Astrocyte (in vitro differentiated cells and primary cell): ENCODE data around the gene FN3K. TPM values are rescaled to one million over a fixed set of nuclear protein-coding genes. Genes with fewer than 3 reads are reported as not detected.
"Not testable (repeated sequence)": the region's sequence is repeated elsewhere in the genome, so short reads cannot be mapped to it uniquely, and the experiment has no call there.

Experiments
- DNase-seq: peaks from one replicate; pipeline ENCODE4 v3.0.0-alpha.2; 2010; ENCODE audit warnings: low read depth
- FAIRE-seq: peaks from 2 replicates; lab custom pipeline; 2011; peaks lifted over from hg19 to GRCh38; lab: Jason Lieb, UNC
- H2AFZ ChIP-seq: 2 replicates; pipeline ENCODE4 v1.6.0; 2012; ENCODE audit warnings: low read depth, low read length, inconsistent platforms
- H3K27ac ChIP-seq: 2 replicates; pipeline ENCODE4 v1.5.1; 2011; ENCODE audit warnings: low read depth, low read length, inconsistent platforms
- H3K27me3 ChIP-seq: 2 replicates; pipeline ENCODE4 v1.6.0; 2011; ENCODE audit warnings: low read length, inconsistent platforms; ENCODE audit not compliant: insufficient read depth
- H3K36me3 ChIP-seq: 2 replicates; pipeline ENCODE4 v1.5.1; 2011; ENCODE audit warnings: low read length, inconsistent platforms; ENCODE audit not compliant: insufficient read depth
- H3K4me1 ChIP-seq: 2 replicates; pipeline ENCODE4 v1.5.1; 2011; ENCODE audit warnings: low read length, inconsistent platforms; ENCODE audit not compliant: insufficient read depth
- H3K4me2 ChIP-seq: 2 replicates; pipeline ENCODE4 v1.6.0; 2012; ENCODE audit warnings: low read length, inconsistent platforms
- H3K4me3 ChIP-seq: 2 replicates; pipeline ENCODE4 v1.5.1; 2011; ENCODE audit warnings: low read depth, mild to moderate bottlenecking, low read length, inconsistent platforms; ENCODE audit not compliant: insufficient read depth
- H3K79me2 ChIP-seq: 2 replicates; pipeline ENCODE4 v1.6.0; 2012; ENCODE audit warnings: mild to moderate bottlenecking, low read length, inconsistent platforms; ENCODE audit not compliant: insufficient read depth
- H3K9ac ChIP-seq: 2 replicates; pipeline ENCODE4 v1.6.0; 2012; ENCODE audit warnings: mild to moderate bottlenecking, low read length, inconsistent platforms
- H3K9me3 ChIP-seq: 2 replicates; pipeline ENCODE4 v1.5.1; 2012; ENCODE audit warnings: low read depth, mild to moderate bottlenecking, low read length, inconsistent platforms; ENCODE audit not compliant: insufficient read depth
- H4K20me1 ChIP-seq: 2 replicates; pipeline ENCODE4 v1.6.0; 2012; ENCODE audit warnings: low read length, inconsistent platforms; ENCODE audit not compliant: insufficient read depth
- H3K27ac Mint-ChIP-seq: one replicate; pipeline ENCODE4 v1.8.0; 2021; ENCODE audit warnings: mild to moderate bottlenecking, mixed read lengths; ENCODE audit not compliant: unreplicated experiment
- H3K27me3 Mint-ChIP-seq: one replicate; pipeline ENCODE4 v1.8.0; 2021; ENCODE audit warnings: low read depth, mixed read lengths; ENCODE audit not compliant: unreplicated experiment
- H3K36me3 Mint-ChIP-seq: one replicate; pipeline ENCODE4 v1.8.0; 2021; ENCODE audit warnings: low read depth, mixed read lengths; ENCODE audit not compliant: unreplicated experiment
- H3K4me1 Mint-ChIP-seq: one replicate; pipeline ENCODE4 v1.8.0; 2021; ENCODE audit warnings: low read depth, mixed read lengths; ENCODE audit not compliant: unreplicated experiment
- H3K4me3 Mint-ChIP-seq: one replicate; pipeline ENCODE4 v1.8.0; 2021; ENCODE audit warnings: mild to moderate bottlenecking, moderate library complexity, mixed read lengths; ENCODE audit not compliant: unreplicated experiment
- H3K9me3 Mint-ChIP-seq: one replicate; pipeline ENCODE4 v1.8.0; 2021; ENCODE audit warnings: mild to moderate bottlenecking, mixed read lengths; ENCODE audit not compliant: unreplicated experiment
- CTCF ChIP-seq: IDR thresholded peaks from 2 replicates; pipeline ENCODE4 v1.5.1; 2011; ENCODE audit warnings: low read depth, mild to moderate bottlenecking, inconsistent platforms, low read length, moderate library complexity; ENCODE audit not compliant: insufficient read depth
- EZH2 ChIP-seq: IDR thresholded peaks from 2 replicates; pipeline ENCODE4 v1.6.1; 2012; ENCODE audit warnings: mild to moderate bottlenecking, low read length, inconsistent platforms; ENCODE audit not compliant: insufficient read depth
- total RNA-seq: library from RNA; stranded (reverse); gene quantifications from 2 replicates; pipeline ENCODE4 v1.2.1, GENCODE V29; 2021

FN3K gene
- total RNA-seq, 1 donor from 2014 or later, result 4.1 TPM

- no peak overlapping the region for H2AFZ ChIP-seq
- Mint-ChIP-seq H3K27me3 (no peaks in the 10 kb centered on the region), H3K9me3 (peaks cover 14% of the 10 kb centered on the region), H3K4me3 (no peak overlapping the region), H3K36me3 (peaks cover 24% of the 10 kb centered on the region), H3K27ac (no peak overlapping the region), H3K4me1 (no peaks in the 10 kb centered on the region)
- peaks cover 5% of the 10 kb centered on the region for H3K36me3 ChIP-seq
- no peaks in the 10 kb centered on the region for H3K79me2 ChIP-seq
- TF ChIP-seq EZH2 (no peak), CTCF (no peak)
- H4K20me1 ChIP-seq, result no peaks in the 10 kb centered on the region
- no peak overlapping the region for H3K27ac ChIP-seq
- no peaks in the 10 kb centered on the region for H3K4me1 ChIP-seq
- H3K9me3 ChIP-seq, result peaks cover 6% of the 10 kb centered on the region
- no peak overlapping the region for H3K4me2 ChIP-seq
- no peaks in the 10 kb centered on the region for H3K27me3 ChIP-seq
- H3K4me3 ChIP-seq, result no peak overlapping the region
- DNase-seq (no peak), FAIRE-seq (no peak)
- no peak overlapping the region for H3K9ac ChIP-seq
Observed at GRCh38 chr17:82743344-82744219, 8.2 kb downstream of the FN3K start.

- H3K4me3 Mint-ChIP-seq, result not testable (repeated sequence)
- H3K36me3 Mint-ChIP-seq, result peaks cover 24% of the 10 kb centered on the region
Observed at GRCh38 chr17:82744736-82745135, 9.3 kb downstream of the FN3K start.

GRCh38 chr17:82745524-82745923 lies 10.1 kb downstream of the FN3K start:
- peaks cover 6% of the 10 kb centered on the region for H3K9me3 ChIP-seq
- no peak for TF ChIP-seq CTCF
- TF ChIP-seq EZH2, result no peak
- H3K27me3 ChIP-seq, result no peaks in the 10 kb centered on the region
- no peak overlapping the region for H2AFZ ChIP-seq
- H3K27ac ChIP-seq, result no peak overlapping the region
- H3K9ac ChIP-seq, result no peak overlapping the region
- no peaks in the 10 kb centered on the region for H3K4me1 ChIP-seq
- peaks cover 19% of the 10 kb centered on the region for H3K36me3 Mint-ChIP-seq
- peaks cover 5% of the 10 kb centered on the region for H3K36me3 ChIP-seq
- no peak overlapping the region for H3K4me2 ChIP-seq
- H3K27ac Mint-ChIP-seq, result no peak overlapping the region
- DNase-seq (no peak), FAIRE-seq (no peak)
- H3K4me3 Mint-ChIP-seq, result no peak overlapping the region
- no peak overlapping the region for H3K4me3 ChIP-seq
- no peaks in the 10 kb centered on the region for H3K27me3 Mint-ChIP-seq
- no peaks in the 10 kb centered on the region for H4K20me1 ChIP-seq
- H3K4me1 Mint-ChIP-seq, result no peaks in the 10 kb centered on the region
- H3K9me3 Mint-ChIP-seq, result peaks cover 13% of the 10 kb centered on the region
- no peaks in the 10 kb centered on the region for H3K79me2 ChIP-seq

More at GRCh38 chr17:82744736-82745135, 9.3 kb downstream of the FN3K start:
- not testable (repeated sequence) for H3K4me3 ChIP-seq, H3K27ac ChIP-seq, H3K4me1 ChIP-seq, DNase-seq, FAIRE-seq, H3K36me3 ChIP-seq, H2AFZ ChIP-seq, H3K4me2 ChIP-seq, H3K27ac Mint-ChIP-seq, H3K9ac ChIP-seq, H4K20me1 ChIP-seq, H3K9me3 ChIP-seq, H3K27me3 ChIP-seq, H3K79me2 ChIP-seq, H3K4me1 Mint-ChIP-seq, H3K27me3 Mint-ChIP-seq
- H3K9me3 Mint-ChIP-seq, result peaks cover 14% of the 10 kb centered on the region
